Measurements from ENCODE around the gene RGS7BP.

The RGS7BP gene

GRCh38 chr5:64505769-64506566, at the start of gene RGS7BP:
RGS7BP (plus strand) TSS chr5:64506015; CDS start chr5:64506625, 610 bp downstream.
- Histone ChIP-seq H3K36me3 (ENCODE audit: control insufficient read depth in 1 of 2, insufficient read depth in 2 of 2, low read length in 2 of 2) (no peaks in the 10 kb centered on the region), H3K27ac (ENCODE audit: low read depth, low read length) (no peak within 1 kb of the TSS), H3K4me3 (ENCODE audit: low read depth in 1 of 2, low read length in 2 of 2) (peak within 1 kb of the TSS; percentile 62), H3K9me3 (ENCODE audit: control insufficient read depth in 1 of 2, low read length in 2 of 2) (no peaks in the 10 kb centered on the region), H3K27me3 (ENCODE audit: control insufficient read depth in 1 of 2, insufficient read depth in 2 of 2, low read length in 2 of 2) (peaks cover 17 to 22% of the 10 kb centered on the region in 2 donors), H3K9ac (ENCODE audit: low read depth in 1 of 2, low read length in 2 of 2) (no peak within 1 kb of the TSS), H3K4me1 (ENCODE audit: control insufficient read depth in 1 of 2, insufficient read depth in 2 of 2, low read length in 2 of 2) (no peaks in the 10 kb centered on the region)

GRCh38 chr5:64457846-64458245, 48.0 kb upstream of the RGS7BP start:
- Histone ChIP-seq H3K4me3 (ENCODE audit: low read depth in 1 of 2, low read length in 2 of 2) (no peak overlapping the region), H3K36me3 (ENCODE audit: control insufficient read depth in 1 of 2, insufficient read depth in 2 of 2, low read length in 2 of 2) (no peaks in the 10 kb centered on the region), H3K4me1 (ENCODE audit: control insufficient read depth in 1 of 2, insufficient read depth in 2 of 2, low read length in 2 of 2) (no peaks in the 10 kb centered on the region), H3K9ac (ENCODE audit: low read depth in 1 of 2, low read length in 2 of 2) (no peak overlapping the region), H3K27ac (ENCODE audit: low read depth, low read length) (no peak overlapping the region), H3K9me3 (ENCODE audit: control insufficient read depth in 1 of 2, low read length in 2 of 2) (peaks cover 0 to 2% of the 10 kb centered on the region in 2 donors), H3K27me3 (ENCODE audit: control insufficient read depth in 1 of 2, insufficient read depth in 2 of 2, low read length in 2 of 2) (no peaks in the 10 kb centered on the region)

GRCh38 chr5:64458948-64459347, 46.9 kb upstream of the RGS7BP start:
- H3K9ac ChIP-seq (ENCODE audit: low read depth in 1 of 2, low read length in 2 of 2): no peak overlapping the region
- no peak overlapping the region for H3K4me3 ChIP-seq (ENCODE audit: low read depth in 1 of 2, low read length in 2 of 2)
- no peaks in the 10 kb centered on the region for H3K27me3 ChIP-seq (ENCODE audit: control insufficient read depth in 1 of 2, insufficient read depth in 2 of 2, low read length in 2 of 2)
- no peaks in the 10 kb centered on the region for H3K4me1 ChIP-seq (ENCODE audit: control insufficient read depth in 1 of 2, insufficient read depth in 2 of 2, low read length in 2 of 2)
- H3K36me3 ChIP-seq (ENCODE audit: control insufficient read depth in 1 of 2, insufficient read depth in 2 of 2, low read length in 2 of 2): no peaks in the 10 kb centered on the region
- peaks cover 0 to 2% of the 10 kb centered on the region in 2 donors for H3K9me3 ChIP-seq (ENCODE audit: control insufficient read depth in 1 of 2, low read length in 2 of 2)
- H3K27ac ChIP-seq (ENCODE audit: low read depth, low read length): no peak overlapping the region

GRCh38 chr5:64462391-64462790, 43.4 kb upstream of the RGS7BP start:
- no peak overlapping the region for H3K9ac ChIP-seq (ENCODE audit: low read depth in 1 of 2, low read length in 2 of 2)
- H3K36me3 ChIP-seq (ENCODE audit: control insufficient read depth in 1 of 2, insufficient read depth in 2 of 2, low read length in 2 of 2): no peaks in the 10 kb centered on the region
- no peaks in the 10 kb centered on the region for H3K27me3 ChIP-seq (ENCODE audit: control insufficient read depth in 1 of 2, insufficient read depth in 2 of 2, low read length in 2 of 2)
- peaks cover 0 to 2% of the 10 kb centered on the region in 2 donors for H3K9me3 ChIP-seq (ENCODE audit: control insufficient read depth in 1 of 2, low read length in 2 of 2)
- no peaks in the 10 kb centered on the region for H3K4me1 ChIP-seq (ENCODE audit: control insufficient read depth in 1 of 2, insufficient read depth in 2 of 2, low read length in 2 of 2)
- no peak overlapping the region for H3K4me3 ChIP-seq (ENCODE audit: low read depth in 1 of 2, low read length in 2 of 2)
- H3K27ac ChIP-seq (ENCODE audit: low read depth, low read length): no peak overlapping the region

- Histone ChIP-seq H3K4me3 (ENCODE audit: low read depth in 1 of 2, low read length in 2 of 2) (no peak overlapping the region), H3K27me3 (ENCODE audit: control insufficient read depth in 1 of 2, insufficient read depth in 2 of 2, low read length in 2 of 2) (no peaks in the 10 kb centered on the region), H3K9ac (ENCODE audit: low read depth in 1 of 2, low read length in 2 of 2) (no peak overlapping the region), H3K9me3 (ENCODE audit: control insufficient read depth in 1 of 2, low read length in 2 of 2) (no peaks in the 10 kb centered on the region), H3K27ac (ENCODE audit: low read depth, low read length) (no peak overlapping the region), H3K36me3 (ENCODE audit: control insufficient read depth in 1 of 2, insufficient read depth in 2 of 2, low read length in 2 of 2) (no peaks in the 10 kb centered on the region), H3K4me1 (ENCODE audit: control insufficient read depth in 1 of 2, insufficient read depth in 2 of 2, low read length in 2 of 2) (no peaks in the 10 kb centered on the region)
These were observed 19.7 kb upstream of the RGS7BP start for GRCh38 chr5:64486163-64486562.

- no peak overlapping the region for H3K4me3 ChIP-seq (ENCODE audit: low read depth in 1 of 2, low read length in 2 of 2)
- no peaks in the 10 kb centered on the region for H3K27me3 ChIP-seq (ENCODE audit: control insufficient read depth in 1 of 2, insufficient read depth in 2 of 2, low read length in 2 of 2)
- no peaks in the 10 kb centered on the region for H3K9me3 ChIP-seq (ENCODE audit: control insufficient read depth in 1 of 2, low read length in 2 of 2)
- H3K36me3 ChIP-seq (ENCODE audit: control insufficient read depth in 1 of 2, insufficient read depth in 2 of 2, low read length in 2 of 2): no peaks in the 10 kb centered on the region
- no peak overlapping the region for H3K27ac ChIP-seq (ENCODE audit: low read depth, low read length)
- H3K4me1 ChIP-seq (ENCODE audit: control insufficient read depth in 1 of 2, insufficient read depth in 2 of 2, low read length in 2 of 2): no peaks in the 10 kb centered on the region
- H3K9ac ChIP-seq (ENCODE audit: low read depth in 1 of 2, low read length in 2 of 2): no peak overlapping the region
These were observed 18.5 kb upstream of the RGS7BP start for GRCh38 chr5:64487283-64487682.

GRCh38 chr5:64489857-64490256, 16.0 kb upstream of the RGS7BP start:
- Histone ChIP-seq H3K27ac (ENCODE audit: low read depth, low read length) (no peak overlapping the region), H3K4me3 (ENCODE audit: low read depth in 1 of 2, low read length in 2 of 2) (no peak overlapping the region), H3K9ac (ENCODE audit: low read depth in 1 of 2, low read length in 2 of 2) (no peak overlapping the region), H3K9me3 (ENCODE audit: control insufficient read depth in 1 of 2, low read length in 2 of 2) (no peaks in the 10 kb centered on the region), H3K4me1 (ENCODE audit: control insufficient read depth in 1 of 2, insufficient read depth in 2 of 2, low read length in 2 of 2) (no peaks in the 10 kb centered on the region), H3K36me3 (ENCODE audit: control insufficient read depth in 1 of 2, insufficient read depth in 2 of 2, low read length in 2 of 2) (no peaks in the 10 kb centered on the region), H3K27me3 (ENCODE audit: control insufficient read depth in 1 of 2, insufficient read depth in 2 of 2, low read length in 2 of 2) (no peaks in the 10 kb centered on the region)

GRCh38 chr5:64497386-64497785, 8.4 kb upstream of the RGS7BP start:
- no peaks in the 10 kb centered on the region for H3K36me3 ChIP-seq (ENCODE audit: control insufficient read depth in 1 of 2, insufficient read depth in 2 of 2, low read length in 2 of 2)
- H3K4me3 ChIP-seq (ENCODE audit: low read depth in 1 of 2, low read length in 2 of 2): no peak overlapping the region
- no peaks in the 10 kb centered on the region for H3K4me1 ChIP-seq (ENCODE audit: control insufficient read depth in 1 of 2, insufficient read depth in 2 of 2, low read length in 2 of 2)
- no peak overlapping the region for H3K9ac ChIP-seq (ENCODE audit: low read depth in 1 of 2, low read length in 2 of 2)
- H3K9me3 ChIP-seq (ENCODE audit: control insufficient read depth in 1 of 2, low read length in 2 of 2): no peaks in the 10 kb centered on the region
- no peak overlapping the region for H3K27ac ChIP-seq (ENCODE audit: low read depth, low read length)
- H3K27me3 ChIP-seq (ENCODE audit: control insufficient read depth in 1 of 2, insufficient read depth in 2 of 2, low read length in 2 of 2): no peaks in the 10 kb centered on the region

GRCh38 chr5:64502196-64502595, 3.6 kb upstream of the RGS7BP start:
- no peak overlapping the region for H3K9ac ChIP-seq (ENCODE audit: low read depth in 1 of 2, low read length in 2 of 2)
- peaks cover 17 to 21% of the 10 kb centered on the region in 2 donors for H3K27me3 ChIP-seq (ENCODE audit: control insufficient read depth in 1 of 2, insufficient read depth in 2 of 2, low read length in 2 of 2)
- no peak overlapping the region for H3K4me3 ChIP-seq (ENCODE audit: low read depth in 1 of 2, low read length in 2 of 2)
- H3K36me3 ChIP-seq (ENCODE audit: control insufficient read depth in 1 of 2, insufficient read depth in 2 of 2, low read length in 2 of 2): no peaks in the 10 kb centered on the region
- H3K4me1 ChIP-seq (ENCODE audit: control insufficient read depth in 1 of 2, insufficient read depth in 2 of 2, low read length in 2 of 2): no peaks in the 10 kb centered on the region
- no peaks in the 10 kb centered on the region for H3K9me3 ChIP-seq (ENCODE audit: control insufficient read depth in 1 of 2, low read length in 2 of 2)
- H3K27ac ChIP-seq (ENCODE audit: low read depth, low read length): no peak overlapping the region

GRCh38 chr5:64506567-64507263, 900 bp downstream of the RGS7BP start:
- Histone ChIP-seq H3K9me3 (ENCODE audit: control insufficient read depth in 1 of 2, low read length in 2 of 2) (no peaks in the 10 kb centered on the region), H3K36me3 (ENCODE audit: control insufficient read depth in 1 of 2, insufficient read depth in 2 of 2, low read length in 2 of 2) (no peaks in the 10 kb centered on the region), H3K4me3 (ENCODE audit: low read depth in 1 of 2, low read length in 2 of 2) (peak overlapping the region; percentile 62), H3K9ac (ENCODE audit: low read depth in 1 of 2, low read length in 2 of 2) (no peak overlapping the region), H3K27ac (ENCODE audit: low read depth, low read length) (no peak overlapping the region), H3K27me3 (ENCODE audit: control insufficient read depth in 1 of 2, insufficient read depth in 2 of 2, low read length in 2 of 2) (peaks cover 17 to 22% of the 10 kb centered on the region in 2 donors), H3K4me1 (ENCODE audit: control insufficient read depth in 1 of 2, insufficient read depth in 2 of 2, low read length in 2 of 2) (no peaks in the 10 kb centered on the region)
